NAMALWA (cell line): ENCODE results near the gene TSHZ2.
"Not testable (repeated sequence)": the region's sequence is repeated elsewhere in the genome, so short reads cannot be mapped to it uniquely, and the experiment has no call there.

Source experiments
- DNase-seq: peaks from one replicate; pipeline ENCODE4 v3.0.0-alpha.2; 2015; ENCODE audit warnings: low spot score

Gene TSHZ2

DNA sequence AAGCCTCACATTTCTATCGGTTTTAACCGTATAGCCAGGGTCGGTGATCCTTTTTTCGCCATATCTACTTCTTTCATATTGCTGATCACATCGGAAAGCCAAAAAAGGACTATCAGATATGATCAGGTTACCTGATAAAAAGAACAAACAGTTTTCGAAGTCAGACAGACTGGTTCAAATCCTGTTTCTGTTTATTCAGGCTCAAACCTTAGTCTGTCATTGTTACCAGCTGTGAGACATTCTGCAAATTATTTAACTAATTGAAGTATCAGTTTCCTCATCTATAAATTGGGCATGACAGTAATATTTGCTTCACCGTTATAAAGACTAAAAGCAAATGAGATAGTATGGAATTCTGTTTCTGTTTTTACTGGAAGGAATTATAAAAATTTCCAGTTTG is 111.3 kb downstream of the TSHZ2 start:
- no peak for DNase-seq

- no peak for DNase-seq
Observed at GRCh38 chr20:53084408-53084997, 112.3 kb downstream of the TSHZ2 start.

- DNase-seq = no peak
Observed at GRCh38 chr20:53085720-53086119, 113.6 kb downstream of the TSHZ2 start.

DNA sequence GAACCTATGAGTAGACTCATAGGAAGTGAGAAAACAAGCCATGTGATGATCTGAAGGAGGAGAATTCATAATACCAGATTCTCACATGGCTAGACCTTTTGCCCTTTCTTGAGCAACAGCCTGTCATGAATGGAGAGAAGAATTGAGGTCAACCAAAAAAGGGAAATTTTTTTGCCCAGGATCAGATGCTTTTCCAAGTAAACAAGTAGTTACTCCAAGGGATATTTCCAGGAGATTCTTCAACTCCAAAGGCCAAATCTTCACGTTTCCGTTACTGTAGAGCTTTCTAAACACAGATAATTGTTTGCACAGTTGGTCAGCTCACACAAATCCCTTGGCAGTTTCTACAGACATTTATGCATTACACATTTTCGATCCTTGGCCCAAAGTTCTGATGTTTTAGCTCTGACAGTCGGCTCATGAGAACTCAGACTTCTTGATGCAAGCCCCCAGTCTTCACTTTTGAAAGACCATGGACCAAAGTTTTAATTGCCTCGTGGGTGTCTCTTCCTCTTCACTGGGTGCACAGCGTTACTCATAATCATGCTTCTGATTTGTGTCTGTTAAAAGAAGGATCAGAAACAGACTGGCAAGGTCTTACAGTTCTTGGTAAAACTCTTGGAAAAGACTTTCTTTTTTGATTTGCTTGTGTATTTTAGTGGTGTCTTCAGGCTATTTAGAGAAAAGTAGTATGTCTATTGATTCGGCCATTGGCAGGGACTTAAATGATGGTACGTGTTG is 115.0 kb downstream of the TSHZ2 start:
- no peak for DNase-seq

- DNase-seq = no peak
Observed at GRCh38 chr20:53088786-53089185, 116.6 kb downstream of the TSHZ2 start.

DNA sequence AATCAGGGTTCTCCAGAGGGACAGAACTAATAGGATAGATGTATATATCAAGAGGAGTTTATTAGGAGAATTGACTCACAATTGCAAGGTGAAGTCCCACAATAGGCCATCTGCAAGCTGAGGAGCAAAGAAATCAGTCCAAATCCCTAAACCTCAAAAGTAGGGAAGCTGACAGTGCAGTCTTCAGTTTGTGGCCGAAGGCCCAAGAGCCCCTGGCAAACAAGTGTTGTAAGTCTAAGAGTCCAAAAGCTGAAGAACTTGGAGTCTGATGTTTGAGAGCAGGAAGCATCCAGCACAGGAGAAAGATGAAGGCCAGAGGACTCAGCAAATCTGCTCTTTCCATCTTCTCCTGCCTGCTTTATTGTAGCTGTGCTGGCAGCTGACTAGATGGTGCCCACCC is 117.7 kb downstream of the TSHZ2 start:
- not testable (repeated sequence) for DNase-seq

GRCh38 chr20:53091789-53092188 is 119.6 kb downstream of the TSHZ2 start:
- no peak for DNase-seq

DNA sequence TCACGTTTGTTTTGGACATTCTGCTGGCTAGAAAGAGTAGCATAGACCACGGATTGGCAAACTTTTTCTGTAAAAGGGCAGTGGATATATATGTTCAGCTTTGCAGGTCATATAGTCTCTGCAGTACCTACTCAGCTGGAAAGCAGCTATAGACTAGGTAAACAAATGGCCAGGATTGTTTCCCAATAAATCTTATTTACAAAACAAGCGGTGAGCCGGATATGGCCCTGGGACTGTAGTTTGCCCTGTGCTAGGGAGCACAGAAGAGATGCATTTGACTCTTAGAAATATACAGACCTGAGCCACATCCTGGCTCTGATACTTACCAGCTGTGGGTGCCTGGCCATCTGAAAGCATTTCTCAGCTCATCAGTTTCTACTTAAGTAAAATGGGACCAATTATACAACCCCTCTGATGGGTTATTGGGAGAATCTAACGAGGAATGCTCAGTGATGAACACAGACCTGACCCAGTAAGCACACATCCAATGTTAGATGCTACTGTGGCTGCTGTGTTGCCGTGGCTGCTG is 120.7 kb downstream of the TSHZ2 start:
- DNase-seq = no peak

DNA sequence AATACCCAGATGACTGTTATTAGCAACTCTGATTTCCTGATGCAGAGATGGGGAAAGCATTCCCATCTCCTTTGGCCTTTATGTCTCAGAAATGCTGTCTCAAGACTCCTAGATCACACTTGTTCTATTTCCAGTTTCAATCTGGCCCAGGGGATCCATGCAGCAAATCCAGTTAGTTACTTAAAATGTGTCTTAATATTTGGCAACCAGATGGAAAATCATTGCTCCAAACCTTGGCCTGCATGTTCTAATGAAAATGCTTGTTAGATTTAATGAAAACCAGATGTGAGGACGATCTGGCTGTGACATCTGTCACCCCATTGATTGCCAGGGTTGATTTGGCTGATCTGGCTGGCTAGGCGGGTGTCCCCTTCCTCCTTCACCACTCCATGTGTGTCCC is 125.2 kb downstream of the TSHZ2 start:
- no peak for DNase-seq

DNA sequence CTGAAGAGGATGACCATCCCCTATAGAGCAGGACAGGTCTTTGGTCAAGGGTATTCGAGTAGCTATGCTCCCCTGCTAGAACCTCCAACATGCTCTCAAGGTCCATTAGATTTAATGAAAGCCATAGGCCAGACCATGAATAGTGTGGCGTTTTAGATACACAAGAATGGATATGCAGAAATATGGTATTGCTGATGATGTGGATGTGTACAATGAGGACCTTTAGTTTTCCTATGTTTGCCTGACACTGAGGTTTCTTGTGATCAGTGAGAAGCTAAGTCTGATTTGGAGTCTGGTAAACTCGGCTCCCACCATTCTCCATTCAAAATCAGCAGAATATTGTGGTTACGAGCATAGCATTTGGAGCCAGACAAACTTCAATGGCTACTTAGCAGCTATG is 125.6 kb downstream of the TSHZ2 start:
- no peak for DNase-seq

- no peak for DNase-seq
Observed at GRCh38 chr20:53098621-53099020, 126.5 kb downstream of the TSHZ2 start.

GRCh38 chr20:53099856-53100255 is 127.7 kb downstream of the TSHZ2 start:
- no peak for DNase-seq

DNA sequence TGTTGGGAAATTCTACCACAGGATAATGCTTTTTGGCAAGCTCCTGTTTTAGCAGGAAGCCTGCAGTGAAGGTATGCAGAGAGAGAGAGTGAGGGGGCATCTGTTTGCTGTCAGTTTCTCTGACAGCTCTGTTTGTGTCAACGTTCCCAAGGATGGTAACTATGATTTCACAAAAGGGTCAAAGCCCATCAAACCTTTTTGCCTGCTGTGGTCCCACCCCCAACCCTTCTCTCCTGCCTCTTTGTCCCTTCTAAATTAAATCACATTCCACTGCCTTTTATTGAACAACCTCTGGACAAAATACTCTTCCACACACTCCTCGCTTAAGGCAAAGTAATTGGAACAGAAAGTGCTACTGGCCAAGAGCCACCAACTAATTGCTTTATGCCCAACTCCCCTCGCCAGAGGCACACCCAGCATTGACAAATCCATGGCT is 128.3 kb downstream of the TSHZ2 start:
- no peak for DNase-seq

DNA sequence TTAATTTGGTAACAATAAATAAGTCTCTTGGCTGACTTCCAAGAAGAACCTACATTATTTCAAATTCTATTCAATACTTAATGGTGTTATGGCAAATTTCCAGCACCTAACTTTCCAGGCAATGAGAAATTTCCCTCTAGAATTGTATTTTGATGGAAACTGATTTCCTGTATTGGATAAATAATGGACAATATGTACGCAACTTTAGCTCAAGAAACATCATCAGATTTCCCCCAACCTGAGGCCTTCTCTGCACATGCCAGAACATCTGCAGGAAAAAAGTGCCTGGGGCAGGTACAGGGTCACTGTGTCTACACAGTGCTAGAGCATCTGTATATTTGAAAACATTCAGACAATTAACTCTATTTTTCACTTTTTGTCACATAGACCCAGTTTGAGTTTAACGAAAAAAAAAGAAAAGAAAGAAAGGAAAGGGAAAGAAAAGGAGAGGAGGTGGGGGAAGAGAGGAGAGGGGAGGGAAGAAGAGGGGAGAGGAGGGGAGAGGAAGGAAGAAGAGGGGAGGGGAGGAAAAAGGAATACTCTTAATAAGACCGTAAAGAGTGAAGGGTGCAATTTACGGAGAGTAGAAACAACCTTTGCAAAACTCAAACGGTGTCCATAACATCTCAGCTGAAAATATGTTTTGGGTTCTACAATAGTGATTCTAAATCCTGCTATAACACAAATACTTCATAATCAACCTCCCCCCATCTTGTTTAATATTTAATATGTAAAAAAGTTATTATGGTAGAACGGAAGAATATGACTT is 130.0 kb downstream of the TSHZ2 start:
- DNase-seq = no peak

- DNase-seq = no peak
Observed at GRCh38 chr20:53103124-53103523, 131.0 kb downstream of the TSHZ2 start.

GRCh38 chr20:53104884-53105283 is 132.7 kb downstream of the TSHZ2 start:
- no peak for DNase-seq

DNA sequence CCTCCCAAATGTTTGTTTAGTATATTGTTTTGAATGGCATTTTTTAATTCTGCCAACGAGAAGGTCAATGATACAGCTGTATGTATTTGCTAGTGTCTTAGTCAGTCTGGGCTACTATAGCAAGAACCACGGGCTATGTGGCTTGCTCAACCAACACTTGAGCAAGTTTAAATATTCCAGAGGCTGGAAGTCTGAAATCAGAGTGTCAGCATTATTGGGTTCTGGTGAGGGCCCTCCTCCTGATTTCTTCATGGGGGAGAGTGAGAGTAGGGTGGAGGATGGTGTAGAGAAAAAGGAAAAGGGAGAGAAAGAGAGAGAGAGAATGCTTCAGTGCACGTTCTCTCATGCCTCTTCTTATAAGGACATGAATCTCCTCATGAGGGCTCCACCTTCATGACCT is 144.6 kb downstream of the TSHZ2 start:
- no peak for DNase-seq

- no peak for DNase-seq
Observed at GRCh38 chr20:53122853-53123252, 150.7 kb downstream of the TSHZ2 start.

- DNase-seq = no peak
Observed at GRCh38 chr20:53124075-53124551, 152.0 kb downstream of the TSHZ2 start.

DNA sequence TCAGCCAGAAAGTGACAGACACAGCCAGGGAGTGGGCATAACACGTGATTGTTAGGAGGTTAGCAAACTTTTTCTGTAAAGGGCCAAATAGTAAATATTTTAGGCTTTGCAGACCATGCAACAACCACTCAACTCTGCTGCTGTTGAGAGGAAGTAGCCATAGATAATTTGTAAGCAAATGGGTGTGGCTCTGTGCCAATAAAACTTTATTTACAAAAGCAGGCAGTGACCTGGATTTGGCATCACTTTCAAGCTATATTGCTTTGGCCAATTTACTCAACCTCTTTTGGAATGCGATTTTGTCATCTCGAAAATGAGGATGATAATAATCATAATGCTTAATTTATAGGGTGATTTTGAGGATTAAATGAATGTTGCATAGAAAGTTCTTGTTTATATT is 152.6 kb downstream of the TSHZ2 start:
- peak; percentile 11 for DNase-seq

DNA sequence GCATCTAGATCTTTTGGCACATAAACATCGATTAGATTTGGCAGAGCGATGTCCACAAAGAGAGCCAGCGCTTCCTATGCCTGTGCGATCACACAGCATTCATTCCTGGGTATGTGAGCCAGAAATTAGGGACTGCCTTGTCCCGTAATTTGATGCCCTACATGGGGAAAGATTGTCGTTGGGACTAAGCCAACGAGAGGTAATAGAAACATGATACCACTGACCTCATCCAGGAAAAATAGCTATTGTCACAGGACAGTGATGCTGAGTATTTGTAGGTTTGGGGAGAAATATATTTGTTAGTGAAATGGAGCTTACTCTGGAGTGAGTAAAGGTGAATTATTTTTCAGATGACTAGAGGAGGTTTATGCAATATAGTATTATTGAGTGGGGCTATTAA is 154.0 kb downstream of the TSHZ2 start:
- DNase-seq = no peak

GRCh38 chr20:53127027-53127426 is 154.9 kb downstream of the TSHZ2 start:
- DNase-seq = no peak

DNA sequence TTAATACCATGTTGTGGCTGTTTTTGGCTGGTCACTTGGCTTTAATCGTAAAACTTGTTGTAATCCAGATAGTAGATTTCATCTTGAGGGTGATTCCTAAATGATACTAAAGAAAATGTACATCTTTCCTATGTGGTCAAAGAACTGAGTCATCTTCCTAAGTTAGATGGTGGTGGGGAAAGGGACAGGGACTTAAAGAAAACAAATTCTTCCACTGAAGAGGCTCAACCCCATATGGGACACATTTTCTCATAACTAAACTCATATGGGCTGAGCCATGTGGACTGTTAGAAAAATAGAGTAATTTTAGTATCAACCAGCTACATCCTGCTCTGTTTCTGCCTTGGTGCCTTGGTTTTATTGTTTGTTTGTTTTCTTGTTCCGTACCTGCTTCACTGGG is 155.8 kb downstream of the TSHZ2 start:
- DNase-seq = no peak
